Stimulated activated CD8-positive, alpha-beta memory T cell treated with anti-CD3 and anti-CD28 coated beads, Interleukin-12 subunit alpha, Interleukin-12 subunit beta, amount 100 ng/mL, for 1 hour (primary cell): ENCODE results near the gene VSIG1.
A peak's percentile ranks its signal among the peaks of the same experiment; 100 is the strongest.

Experiments
- DNase-seq: peaks from one replicate; pipeline ENCODE4 v3.0.0-alpha.2; 2020; ENCODE audit warnings: low read depth

Gene VSIG1

DNA sequence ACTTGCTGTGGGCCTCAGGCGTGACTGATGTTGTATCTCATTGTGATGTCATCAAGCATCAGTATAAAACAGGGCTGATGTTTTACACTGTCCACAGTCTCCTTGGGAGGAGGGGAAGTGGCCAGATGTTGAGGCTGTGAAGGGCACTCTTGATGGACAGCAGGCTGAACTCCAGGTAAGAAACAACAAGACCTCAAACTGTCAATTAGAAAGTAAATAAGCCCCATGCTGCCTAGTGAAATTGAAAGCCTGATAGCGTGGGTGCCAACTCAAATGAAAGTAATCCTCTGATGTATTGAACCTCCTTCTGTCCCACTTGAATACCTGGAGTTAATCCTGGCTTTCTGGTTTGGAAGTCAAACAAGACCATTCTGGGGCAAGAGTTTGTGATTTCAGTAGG lies 19.7 kb downstream of the VSIG1 start:
- no peak for DNase-seq

DNA sequence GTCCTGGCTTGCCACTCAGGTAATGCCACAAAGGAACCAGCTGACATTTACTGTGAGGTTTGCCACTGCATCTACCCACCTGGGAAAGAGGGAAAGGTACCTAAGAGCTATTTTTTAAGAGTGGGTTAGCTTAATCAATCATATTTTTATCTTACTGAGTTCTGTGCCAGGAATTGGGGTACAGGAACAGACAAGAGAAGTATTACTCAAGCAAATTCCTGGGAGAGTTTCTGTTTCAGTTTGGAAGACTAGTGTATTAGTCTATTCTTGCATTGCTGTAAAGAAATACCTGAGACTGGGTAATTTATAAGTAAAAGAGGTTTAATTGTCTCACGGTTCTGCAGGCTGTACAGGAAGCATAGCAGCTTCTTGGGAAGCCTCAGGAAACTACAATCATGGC lies 23.3 kb downstream of the VSIG1 start:
- no peak for DNase-seq

DNA sequence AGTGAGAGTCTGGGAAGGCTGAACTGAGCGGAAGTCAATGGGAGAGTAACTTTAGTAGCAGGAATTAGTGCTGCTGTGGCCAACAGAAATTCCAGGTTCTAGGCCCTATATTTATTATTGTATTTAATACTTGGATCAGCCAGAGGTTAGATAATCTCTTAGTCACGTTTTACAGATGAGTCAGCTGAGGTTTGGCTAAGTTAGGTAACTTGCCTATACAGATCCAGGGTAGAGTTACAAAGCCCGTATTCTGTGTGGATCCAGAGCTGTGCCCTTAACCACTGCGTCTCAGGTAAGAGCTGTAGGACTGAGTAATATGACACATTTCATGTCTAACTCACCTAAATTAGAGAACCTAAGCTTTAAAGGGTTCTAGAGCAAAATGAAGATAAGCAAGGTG lies 26.0 kb downstream of the VSIG1 start:
- DNase-seq = no peak

DNA sequence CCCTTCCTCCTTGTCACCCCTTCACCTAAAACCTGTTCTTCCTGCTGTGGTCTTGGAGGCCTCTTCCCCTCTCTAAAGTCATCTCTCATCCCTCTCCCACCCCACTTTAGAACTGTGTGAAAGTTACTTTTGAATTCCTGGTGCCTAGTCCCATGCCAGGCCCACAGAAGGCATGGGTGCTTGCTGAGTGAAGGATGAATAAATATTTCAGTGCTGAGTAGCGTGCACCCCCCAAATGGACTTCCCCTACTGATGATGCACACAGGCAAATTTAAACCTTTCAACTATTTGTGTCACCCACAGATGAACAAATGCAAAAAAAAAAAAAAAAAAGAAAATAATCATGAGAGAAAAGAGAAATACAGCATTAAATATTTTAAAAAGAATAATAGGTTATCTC lies 26.7 kb downstream of the VSIG1 start:
- DNase-seq = no peak

DNA sequence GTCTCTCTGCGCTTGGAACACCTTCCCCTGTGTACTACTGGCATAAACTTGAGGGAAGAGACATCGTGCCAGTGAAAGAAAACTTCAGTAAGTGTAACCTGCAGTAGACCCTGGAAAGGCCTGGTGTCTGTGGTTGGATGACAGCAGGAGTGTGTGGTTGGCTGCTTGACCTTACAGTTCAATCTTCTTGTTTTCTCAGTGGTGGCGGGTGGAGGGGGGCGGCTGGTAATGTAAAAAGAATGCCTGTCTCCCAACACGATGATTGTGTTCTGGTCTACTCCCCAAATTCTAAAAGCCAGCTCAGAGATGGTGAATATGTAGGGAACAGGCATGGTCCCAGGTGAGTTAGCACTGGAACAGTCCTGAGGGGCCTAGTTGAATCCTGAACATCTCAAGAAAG lies 27.9 kb downstream of the VSIG1 start:
- DNase-seq = no peak

DNA sequence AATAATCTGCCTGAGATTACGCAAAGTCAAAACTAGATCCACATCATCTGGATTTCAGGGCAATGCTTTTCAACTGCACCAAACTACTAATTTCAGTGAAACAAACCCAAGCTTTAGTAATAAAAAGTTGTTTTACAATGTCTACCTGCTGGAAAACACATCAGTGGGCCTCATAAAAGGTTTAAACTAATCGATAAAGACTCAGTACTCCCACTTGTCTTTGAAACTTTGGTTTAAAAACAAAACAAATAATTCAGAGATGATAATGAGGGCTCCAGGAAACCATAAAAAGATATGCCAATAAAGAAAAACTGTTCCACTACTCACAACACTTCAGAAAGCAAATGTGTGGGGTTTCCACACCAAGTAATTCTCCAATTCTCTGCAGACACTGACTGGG lies 36.2 kb downstream of the VSIG1 start:
- no peak for DNase-seq

DNA sequence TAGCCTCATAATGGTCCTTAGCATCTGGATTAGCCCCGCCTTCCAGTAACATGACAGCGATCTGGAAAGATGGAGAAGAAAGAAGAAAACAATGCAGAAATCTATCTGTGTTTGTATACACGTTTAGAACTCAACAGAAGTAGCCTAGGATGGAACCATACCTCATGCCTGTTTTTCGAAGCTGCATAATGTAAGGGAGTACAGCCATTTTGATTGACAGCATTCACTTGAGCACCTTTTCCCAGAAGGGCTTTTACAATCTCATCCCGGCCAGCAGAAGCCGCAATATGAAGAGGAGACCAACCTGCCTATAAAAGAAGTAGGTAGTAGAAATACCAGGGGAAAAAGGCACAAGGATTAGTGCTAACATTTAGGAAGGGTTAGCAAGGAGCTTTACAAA lies 42.9 kb downstream of the VSIG1 start:
- DNase-seq = no peak

DNA sequence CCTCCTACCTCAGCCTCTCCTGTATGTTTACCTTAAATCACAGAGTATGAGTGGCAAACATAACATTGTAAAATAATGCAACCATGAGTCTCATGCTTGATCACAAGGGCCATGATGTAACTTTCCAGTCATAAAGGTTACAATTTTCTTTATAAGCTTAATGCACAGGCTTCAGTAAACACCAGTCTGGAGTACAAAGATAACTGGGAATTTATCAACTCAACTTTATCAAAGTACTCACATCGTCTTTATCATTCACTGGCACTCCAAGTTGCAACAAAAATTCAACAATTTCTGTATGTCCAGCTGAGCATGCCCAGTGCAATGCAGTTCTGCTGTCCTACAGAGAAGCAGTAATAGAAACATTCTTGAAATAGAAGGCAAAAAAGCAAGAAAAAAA lies 43.6 kb downstream of the VSIG1 start:
- DNase-seq = no peak

DNA sequence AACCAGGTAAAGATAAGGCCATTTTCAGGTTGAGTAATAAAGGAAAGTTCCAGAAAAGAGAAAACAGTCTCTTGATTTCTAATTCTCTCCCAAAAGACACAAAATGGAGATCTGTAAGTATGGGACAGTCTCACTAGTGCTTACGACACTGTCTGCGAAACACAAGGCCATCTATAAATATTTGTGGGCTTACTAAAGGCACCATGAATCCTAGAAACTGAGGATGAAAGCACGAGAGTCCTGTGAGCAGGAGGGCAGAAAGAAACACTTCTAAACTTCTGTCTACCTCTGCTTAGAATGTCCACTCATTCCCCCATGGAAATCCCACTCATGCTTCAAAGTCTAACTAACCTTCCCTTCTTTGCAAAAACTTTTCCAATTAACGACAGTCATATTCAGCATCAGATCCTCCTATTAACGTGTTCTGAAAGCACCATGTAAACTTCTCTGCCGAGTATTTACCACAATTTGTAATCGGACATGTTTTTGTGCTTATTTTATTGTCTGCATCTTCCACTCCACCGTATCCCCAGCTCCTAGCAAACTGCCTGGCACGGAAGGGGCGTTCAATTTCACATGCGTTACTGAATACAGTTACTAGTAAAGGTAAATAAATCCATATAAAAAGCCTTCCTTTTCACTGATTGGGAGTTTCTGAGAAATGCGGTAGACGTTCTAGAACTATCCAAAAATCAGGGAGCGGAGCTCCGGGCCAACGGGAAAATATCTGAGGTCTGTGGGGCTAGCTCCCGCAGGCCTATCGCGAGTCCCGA lies 45.8 kb downstream of the VSIG1 start:
- no peak for DNase-seq

DNA sequence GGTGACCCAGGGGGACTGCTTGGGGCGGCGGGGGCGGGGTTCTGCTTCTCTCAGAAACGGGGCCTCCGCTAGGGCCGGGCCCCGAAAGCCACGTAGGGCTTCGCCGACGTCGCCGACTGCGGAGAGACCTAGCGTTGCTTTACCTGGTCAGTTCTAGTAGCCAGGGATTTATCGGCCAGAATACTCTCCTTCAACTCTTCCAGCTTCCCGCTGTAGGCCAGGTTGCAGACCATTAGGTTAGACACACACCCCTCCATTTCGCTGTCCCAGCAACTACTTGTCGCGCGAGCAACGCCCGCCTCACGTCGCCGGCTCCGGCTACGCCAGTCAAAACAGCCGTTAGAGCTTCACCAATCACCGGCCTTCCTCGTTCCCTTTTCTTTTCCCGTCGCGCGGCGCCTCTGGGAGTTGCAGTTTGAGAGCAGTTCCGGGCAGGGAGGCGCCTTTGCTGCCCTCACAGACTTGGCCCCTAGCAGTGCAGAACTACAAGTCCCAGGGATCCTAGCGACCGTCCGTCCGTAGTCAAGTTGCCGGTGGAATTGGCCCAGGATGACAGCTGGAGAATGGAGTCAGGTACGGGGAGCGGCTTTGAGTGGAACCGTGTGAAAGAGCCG lies 46.5 kb downstream of the VSIG1 start, which contains the start of the genes ATG4A and PSMD10:
TSS of gene ATG4A (plus strand) at position 515 of the 614 bp plus-strand sequence. CDS start at position 564, 49 bp downstream.
TSS of gene PSMD10 (minus strand) at position 279 of the 614 bp plus-strand sequence. CDS start at position 257, 22 bp downstream.
- DNase-seq = peak; percentile 74

DNA sequence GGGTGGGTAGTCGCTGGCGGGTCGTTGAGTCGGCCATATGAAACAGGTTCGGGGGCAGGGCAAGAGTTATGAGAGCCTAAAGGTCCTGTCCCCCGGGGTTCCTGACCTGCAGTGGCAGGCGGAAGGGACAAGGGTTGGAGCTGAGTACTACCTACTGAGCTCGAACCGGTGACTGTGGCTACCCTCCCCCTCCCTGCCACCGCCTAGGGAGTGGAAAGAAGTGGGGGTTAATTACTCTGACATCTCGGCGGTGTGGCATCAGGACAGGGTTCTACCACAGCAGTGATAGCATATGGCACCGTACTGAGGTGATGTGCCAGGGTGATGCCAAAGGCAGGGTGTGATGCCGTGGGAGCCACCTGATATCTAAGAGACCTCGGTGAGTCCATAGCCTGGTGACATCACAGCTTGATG lies 47.0 kb downstream of the VSIG1 start:
- no peak for DNase-seq

DNA sequence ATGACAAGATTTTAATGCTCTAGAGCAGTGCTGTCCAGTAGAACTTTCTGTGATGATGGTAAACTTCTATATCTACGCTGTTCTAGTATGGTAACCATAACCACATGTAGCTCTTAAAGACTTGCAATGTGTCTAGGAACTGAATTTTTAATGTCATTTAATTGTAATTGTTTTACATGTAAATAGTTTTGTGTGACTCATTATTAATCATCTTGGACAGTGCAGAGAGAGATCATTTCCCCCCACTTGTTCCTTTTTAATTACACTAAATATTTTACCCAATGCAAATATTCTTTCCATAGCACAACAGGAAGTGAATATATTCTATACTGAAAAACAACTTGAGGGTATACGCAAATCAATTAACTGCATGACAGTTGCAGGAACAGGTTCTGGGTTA lies 52.5 kb downstream of the VSIG1 start:
- DNase-seq = no peak

DNA sequence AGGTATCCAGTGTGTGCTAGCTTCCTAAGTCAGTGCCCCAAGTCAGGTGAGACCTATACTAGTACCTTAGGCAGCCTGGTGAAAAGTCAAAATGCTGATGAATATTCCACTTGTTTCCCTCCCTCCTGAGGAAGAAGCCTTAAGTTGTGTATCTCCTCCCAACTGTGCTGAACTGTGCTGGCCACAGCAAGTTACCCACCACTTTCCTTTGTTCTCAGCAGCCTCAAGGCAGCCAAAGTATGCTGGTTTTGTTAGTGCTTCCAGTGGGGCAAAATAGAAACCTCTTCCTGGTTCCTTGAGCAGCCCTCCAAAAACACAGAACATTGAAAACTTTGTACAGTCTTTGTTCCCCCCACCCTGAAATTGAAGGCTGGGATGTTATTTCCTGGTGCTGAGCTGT lies 60.6 kb downstream of the VSIG1 start:
- no peak for DNase-seq

DNA sequence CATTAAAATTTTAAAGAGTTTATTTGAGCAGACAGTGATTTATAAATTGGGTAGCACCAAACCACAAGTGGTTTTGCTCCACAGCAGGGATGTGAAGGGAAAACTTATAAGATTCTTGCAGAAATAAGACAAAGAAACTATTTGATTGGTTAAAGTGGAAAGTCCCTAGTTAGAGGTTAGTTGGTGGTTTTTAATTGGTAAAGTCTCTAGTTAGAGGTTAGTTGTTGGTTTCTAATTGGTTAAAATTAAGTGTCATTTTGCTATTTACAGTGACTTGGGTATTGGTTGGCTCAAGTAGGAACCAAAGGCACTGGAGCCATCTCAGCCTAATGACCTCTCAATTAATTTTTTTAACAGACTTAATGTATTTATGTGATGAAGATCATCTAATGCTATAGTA lies 69.7 kb downstream of the VSIG1 start:
- DNase-seq = no peak

DNA sequence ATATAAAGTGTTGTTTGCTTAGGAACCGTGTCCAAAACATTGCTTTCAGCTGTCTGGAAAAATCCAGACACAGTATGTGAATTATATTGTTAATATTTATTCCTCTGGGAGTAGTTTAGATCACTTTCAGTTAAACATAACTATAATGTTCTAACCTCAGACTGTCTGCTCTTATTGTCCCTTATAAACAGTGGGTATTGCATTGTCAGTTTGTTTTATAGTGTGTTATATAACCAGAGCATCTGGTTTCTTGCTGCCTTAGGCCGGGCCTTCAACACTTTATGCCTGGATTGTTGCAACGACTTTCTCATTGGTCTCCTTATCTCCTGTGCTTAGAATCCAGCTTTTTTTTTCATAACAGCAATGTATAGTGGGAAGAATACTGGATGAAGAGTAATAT lies 73.1 kb downstream of the VSIG1 start:
- DNase-seq = no peak

DNA sequence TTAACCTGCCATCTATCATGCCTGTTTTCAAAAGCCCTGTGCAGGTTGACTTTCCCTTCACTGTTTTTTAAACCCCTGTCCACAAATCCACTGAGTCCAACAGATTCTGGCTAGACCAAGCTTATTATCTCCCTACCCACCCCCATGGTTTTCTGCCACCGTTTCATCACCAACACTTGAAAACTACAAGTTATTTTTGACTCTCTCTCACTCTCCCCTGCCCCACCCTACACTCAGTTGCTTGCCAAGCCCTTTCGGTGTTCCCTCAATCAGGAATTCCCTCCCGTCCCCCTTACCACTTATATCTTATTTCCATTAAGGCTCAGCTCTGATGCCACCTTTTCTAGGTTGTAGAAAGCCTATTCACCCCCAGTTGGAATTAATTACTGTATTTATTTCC lies 76.4 kb downstream of the VSIG1 start:
- DNase-seq = no peak

DNA sequence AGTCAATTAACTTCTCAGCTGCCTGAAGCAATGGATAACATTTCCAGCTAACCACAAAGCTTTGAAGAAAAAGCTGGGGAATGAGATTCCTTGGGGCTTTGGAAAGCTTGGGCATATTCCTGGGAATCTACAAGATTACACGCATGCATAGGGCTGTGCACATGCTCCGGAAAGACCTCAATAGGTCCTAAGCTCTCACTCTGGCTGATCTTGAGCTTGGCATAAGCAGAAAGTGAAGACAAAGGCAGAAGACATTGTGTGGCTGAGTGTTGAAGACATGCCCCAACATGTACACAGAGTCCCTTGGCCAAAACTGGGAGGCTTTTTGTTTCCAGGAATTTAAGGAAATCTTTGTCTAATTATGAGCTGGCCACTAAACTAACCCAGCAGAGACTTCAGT lies 77.9 kb downstream of the VSIG1 start:
- no peak for DNase-seq

DNA sequence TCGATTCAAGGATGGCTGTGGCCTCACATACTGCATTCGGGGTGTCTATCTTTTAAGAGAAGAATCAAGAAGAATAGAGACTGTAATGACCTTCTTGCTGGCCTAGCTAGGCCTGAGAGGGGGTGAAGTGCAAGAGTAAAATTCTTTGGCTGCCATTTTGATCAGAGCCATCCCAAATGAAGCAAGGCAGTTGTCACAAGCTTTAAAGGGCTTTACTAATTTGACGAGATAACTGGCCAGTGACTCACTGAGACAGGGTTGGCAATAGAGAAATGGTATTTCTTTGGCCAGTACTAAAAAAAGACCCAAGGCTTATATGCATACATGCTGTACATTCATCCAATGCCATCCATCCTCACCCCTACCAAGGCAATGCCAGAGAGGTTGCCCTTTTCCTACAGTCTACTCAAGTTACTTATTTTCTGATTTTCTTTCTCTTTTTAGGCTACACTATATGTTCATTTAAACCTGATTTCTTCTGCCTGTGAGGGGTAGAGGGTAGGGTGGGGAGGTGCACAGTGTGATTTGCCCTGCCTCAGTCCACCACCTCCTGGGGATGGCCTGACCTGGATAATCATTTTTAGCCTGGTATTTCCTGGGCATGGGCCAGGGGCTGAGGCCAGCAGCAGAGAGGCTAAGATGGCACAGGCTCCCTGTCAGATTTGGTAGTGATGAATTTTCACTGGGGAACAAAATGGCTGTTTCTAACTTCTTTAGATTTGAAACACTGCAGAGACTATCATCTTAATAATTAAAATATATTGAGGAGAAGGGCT lies 78.9 kb downstream of the VSIG1 start:
- DNase-seq = no peak

DNA sequence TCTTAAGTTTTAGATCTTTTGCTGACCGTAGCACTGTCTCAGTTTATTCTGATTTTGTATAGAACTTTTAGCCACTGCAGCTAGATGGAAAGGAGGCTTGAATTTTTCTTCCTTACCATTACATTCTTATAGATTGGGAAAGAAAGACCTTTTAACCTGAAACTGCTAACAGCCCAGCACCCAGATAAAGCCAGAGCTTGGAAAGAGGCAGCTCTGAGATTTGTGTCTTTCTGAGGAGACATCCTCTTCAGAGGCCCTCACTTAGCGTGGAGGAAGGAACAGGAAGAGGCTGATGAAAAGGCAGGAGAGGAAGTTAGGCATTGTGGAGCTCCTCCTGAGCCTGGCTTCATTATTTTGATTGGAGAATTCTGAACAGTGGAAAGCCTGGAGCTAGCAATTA lies 81.8 kb downstream of the VSIG1 start:
- no peak for DNase-seq

DNA sequence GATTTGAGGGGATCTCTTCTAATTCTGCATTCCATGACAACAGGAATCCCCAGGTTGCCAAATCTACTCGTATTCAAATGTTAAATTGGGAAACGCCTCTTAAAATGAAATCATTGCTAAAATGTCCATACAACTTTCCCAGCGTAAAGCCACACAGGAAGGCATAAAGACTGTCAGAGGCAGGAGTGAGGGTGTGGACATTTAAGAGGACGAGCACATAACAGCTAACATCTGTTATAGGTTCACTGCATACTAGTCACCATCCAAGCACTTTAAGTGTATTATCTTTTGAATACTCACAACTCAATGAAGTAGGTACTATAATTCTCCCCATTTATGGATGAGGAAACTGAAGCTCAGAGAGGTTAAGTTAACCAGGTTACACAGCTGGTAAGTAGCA lies 82.3 kb downstream of the VSIG1 start:
- no peak for DNase-seq
